ENCODE measurements around the gene HPS1.

Gene HPS1

DNA sequence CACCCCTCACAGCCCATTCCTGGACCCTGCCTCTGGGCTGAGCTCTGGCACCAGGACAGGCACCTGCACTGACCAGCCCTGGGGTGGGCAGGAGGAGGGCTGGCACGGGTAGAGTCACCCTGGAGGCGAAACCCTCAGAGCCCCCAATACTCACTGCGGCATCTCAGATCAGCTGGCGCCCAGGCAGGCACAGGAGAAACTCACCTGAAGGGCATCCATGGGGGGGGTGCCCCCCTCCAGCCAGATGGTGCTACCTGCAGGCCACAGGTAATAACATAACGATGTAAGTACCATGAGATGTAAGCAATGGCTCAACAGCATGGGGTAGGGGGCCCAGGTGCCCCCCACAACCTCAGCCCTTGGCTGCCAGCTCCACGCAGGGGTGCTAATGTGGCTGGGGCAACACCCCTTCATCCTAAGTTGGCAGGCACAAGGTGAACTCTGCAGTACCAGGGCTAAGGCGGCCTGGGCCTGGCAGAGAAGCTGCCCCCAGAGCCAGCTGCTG lies 19.7 kb downstream of the HPS1 start:
- peak overlapping the region; percentile 30 for H3K27ac Mint-ChIP-seq
- peaks cover 84% of the 10 kb centered on the region for H3K36me3 Mint-ChIP-seq
- peak in 1 of 2 donors; percentile 42 for DNase-seq (ENCODE audit: low spot score in 2 of 2)
- H3K9me3 Mint-ChIP-seq, result no peaks in the 10 kb centered on the region
- H3K4me1 Mint-ChIP-seq, result no peaks in the 10 kb centered on the region
- ATAC-seq, result no peak
- no peak overlapping the region for H3K4me3 Mint-ChIP-seq

DNA sequence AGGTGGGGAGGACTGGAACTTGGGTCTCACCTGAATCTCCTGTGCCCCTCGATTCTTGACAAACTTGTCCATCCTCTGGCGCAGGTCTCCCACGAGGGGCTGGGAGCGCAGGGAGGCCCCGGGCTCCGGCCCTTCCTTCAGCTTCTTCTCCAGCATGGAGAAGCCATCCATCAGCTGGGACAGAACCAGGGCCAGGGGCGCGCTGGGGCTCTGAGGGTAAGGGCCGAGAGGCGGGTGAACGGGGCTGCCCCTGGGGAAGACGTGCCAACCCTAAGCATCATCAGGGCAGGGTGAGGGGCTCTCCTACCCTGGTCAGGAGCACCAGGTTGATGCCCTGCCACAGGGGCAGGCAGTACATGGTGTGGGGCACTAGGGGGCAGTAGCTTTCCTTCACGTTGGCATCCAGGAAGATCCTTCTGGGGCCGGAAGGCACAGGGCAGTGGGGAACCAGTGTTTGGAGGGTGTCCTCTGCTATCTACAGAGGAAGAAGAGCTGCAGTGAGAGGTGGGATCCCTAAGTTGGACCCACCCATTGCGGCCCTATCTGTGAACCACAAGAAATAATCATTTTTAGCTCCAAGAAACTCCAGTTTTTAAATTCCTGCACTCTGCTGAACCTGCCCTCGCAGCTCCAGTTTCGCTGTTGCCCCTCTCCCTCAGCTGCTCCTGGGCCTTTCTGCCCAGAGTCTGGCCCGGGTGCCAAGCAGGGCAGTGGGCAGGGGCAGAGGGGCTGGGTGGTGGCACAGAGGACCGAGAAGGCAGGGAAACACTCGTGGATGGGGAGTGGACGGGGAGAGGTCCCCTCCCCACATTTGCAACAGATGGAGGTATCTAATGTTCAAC lies 21.0 kb downstream of the HPS1 start:
- Mint-ChIP-seq H3K4me3 (no peak overlapping the region), H3K27ac (no peak overlapping the region), H3K9me3 (no peaks in the 10 kb centered on the region), H3K4me1 (no peaks in the 10 kb centered on the region), H3K36me3 (peaks cover 80% of the 10 kb centered on the region)
- DNase-seq (ENCODE audit: low spot score in 2 of 2) (peak; percentile 25 to 72), ATAC-seq (peak; percentile 72)

DNA sequence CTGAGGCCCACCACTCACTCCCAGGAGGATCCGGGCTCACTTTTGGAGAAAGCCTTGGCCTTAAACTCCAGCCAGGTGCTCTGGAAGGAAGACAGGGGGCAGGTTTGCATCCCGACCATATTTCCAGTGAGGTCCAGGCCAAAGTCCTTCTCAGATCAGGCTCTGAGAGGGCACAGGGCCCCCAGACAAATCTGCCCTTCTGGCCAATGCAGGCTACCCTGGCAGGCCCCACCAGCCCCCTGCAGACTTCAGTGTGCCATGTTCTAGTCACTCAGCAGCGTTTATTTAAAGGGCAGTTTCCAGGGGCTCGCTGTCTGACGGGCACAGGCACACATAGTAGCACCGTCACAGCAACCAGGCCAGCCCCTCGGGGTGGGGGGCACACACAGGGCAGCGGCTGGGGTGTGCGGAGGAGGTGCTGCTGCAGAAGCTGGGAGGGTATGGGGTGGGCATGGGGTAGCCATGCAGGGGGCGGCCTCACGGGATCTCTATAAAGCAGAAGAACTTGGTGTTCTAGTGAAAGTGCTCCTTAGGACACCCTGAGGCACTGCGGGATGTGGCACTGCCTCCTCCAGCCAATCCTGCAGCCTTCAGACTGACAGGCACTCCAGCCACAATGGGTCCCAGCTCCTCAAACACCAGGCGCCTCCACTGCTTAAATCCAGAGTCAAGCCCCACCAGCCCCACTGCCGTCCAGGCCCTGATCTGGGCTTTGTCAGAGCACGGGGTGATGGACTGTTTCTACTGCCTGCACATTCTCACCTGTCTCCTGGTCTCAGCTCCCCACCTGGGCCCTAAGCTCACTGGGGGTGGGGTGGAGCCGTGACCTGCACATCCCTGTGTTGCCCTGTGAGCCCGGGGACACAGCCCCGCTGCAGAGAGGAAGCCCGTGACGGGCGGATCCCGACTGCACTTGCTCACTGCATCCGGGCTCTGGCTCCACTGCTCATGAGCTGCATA lies 22.2 kb downstream of the HPS1 start:
- no peak overlapping the region for H3K27ac Mint-ChIP-seq

DNA sequence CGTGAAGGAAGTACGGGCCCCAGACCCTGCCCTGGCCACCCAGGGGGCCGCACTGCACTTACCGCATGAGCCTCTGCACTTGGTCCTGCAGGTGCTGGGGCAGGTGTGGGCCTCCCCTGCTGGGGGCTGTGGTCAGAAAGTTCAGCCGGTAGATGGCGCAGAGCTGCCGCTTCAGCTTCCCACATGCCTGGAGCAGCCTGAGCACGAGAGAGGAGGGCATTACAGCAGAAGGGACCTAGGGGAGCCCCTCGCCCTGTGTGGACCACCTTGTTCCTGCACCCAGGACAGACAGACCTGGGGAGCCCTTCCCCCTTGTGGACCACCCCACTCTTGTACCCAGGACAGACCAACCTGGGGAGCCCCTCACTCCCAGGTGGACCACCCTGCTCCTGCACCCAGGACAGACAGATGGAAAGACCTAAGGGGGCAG lies 23.0 kb downstream of the HPS1 start:
- Mint-ChIP-seq H3K4me3 (no peak overlapping the region), H3K9me3 (no peaks in the 10 kb centered on the region), H3K4me1 (no peaks in the 10 kb centered on the region), H3K36me3 (peaks cover 71% of the 10 kb centered on the region), H3K27ac (no peak overlapping the region)
- ATAC-seq, result no peak
- DNase-seq (ENCODE audit: low spot score in 2 of 2), result no peak

More for the DNA sequence above, 22.2 kb downstream of the HPS1 start:
- no peaks in the 10 kb centered on the region for H3K4me1 Mint-ChIP-seq
- H3K9me3 Mint-ChIP-seq, result no peaks in the 10 kb centered on the region
- no peak for ATAC-seq
- H3K36me3 Mint-ChIP-seq, result peaks cover 72% of the 10 kb centered on the region
- DNase-seq (ENCODE audit: low spot score in 2 of 2), result no peak
- no peak overlapping the region for H3K4me3 Mint-ChIP-seq

DNA sequence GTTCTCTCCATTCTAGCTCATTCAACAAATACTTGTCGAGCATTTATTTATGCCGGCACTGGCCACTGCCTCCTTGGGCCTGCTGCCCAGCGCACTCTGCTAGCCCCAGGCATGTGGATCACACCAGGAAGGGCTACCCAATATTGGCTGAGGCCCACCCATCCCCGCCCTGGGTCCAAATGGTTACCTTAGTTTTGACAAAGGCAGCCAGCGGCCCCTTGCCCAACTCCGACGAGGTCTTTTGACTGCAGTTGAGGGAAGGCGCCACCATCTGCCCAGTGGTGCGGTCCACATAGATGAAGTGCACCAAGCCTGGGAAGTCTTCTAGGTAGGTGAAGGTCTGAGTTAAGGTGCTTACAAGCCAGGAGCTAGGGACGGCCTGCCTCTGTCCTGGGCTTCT lies 24.6 kb downstream of the HPS1 start:
- Mint-ChIP-seq H3K4me1 (no peaks in the 10 kb centered on the region), H3K27ac (peak overlapping the region; percentile 56), H3K4me3 (no peak overlapping the region), H3K36me3 (peaks cover 56% of the 10 kb centered on the region), H3K9me3 (no peaks in the 10 kb centered on the region)
- ATAC-seq (no peak), DNase-seq (ENCODE audit: low spot score in 2 of 2) (no peak)

DNA sequence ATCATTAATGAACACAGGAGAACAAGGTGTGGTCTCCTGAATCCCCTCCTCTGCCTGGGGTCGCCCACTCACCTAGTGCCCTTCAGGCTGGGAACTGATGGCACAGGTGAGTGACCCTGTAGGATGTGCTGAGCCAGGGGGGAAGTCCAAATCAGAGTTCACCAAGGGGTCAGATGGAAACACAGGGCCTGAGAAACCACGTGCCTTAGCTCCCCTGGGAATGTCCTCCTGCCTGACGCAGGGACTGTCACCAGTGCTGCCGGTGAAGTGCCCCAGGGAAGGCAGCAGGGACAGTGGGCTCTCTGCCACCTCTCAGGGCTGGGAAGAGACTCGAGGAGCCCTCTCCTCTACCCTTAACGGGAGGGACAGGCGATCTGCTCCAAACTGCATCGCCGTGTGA lies 25.9 kb downstream of the HPS1 start:
- Mint-ChIP-seq H3K36me3 (peaks cover 47% of the 10 kb centered on the region), H3K9me3 (no peaks in the 10 kb centered on the region), H3K27ac (no peak overlapping the region), H3K4me3 (no peak overlapping the region), H3K4me1 (no peaks in the 10 kb centered on the region)
- no peak for DNase-seq (ENCODE audit: low spot score in 2 of 2)
- no peak for ATAC-seq

DNA sequence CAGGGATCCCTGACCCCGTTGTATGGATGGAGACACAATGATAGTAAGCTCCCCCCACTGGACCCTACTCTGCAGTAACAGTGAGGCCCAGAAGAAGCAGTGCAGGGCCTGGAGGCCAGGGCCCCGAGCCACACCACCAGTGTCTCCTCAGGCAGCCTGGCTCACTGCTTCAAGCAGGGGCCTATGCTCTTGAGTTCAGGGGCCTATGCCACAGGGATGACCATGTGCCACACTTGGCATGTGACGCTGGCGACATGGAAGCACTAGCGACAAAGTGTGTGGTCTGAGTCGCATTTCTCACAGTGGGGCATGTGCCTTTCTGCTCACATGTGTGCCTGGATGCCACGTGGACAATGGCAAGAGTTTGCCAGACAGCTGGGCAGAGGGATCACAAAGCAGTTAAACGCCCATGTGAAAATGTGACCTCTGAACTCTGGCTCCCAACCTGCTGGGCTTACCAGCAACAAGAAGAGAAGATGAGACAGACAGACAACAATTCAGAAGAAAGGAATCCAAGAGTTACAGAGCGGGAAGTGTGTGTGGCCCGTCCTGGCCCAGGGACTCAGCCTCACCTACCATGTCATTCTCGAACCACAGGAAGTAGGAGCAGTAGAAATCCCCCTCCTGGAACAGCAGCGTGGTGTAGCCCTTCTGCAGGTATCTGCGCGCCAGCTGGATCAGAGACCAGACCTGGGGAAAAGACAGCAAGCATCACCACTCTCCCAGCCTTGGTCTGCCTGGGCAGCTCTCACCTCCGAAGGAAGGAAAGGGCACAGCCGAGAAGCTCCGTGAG lies 27.1 kb downstream of the HPS1 start:
- H3K36me3 Mint-ChIP-seq, result peaks cover 47% of the 10 kb centered on the region
- DNase-seq (ENCODE audit: low spot score in 2 of 2) (no peak), ATAC-seq (no peak)
- peak overlapping the region; percentile 61 for H3K27ac Mint-ChIP-seq
- no peak overlapping the region for H3K4me3 Mint-ChIP-seq
- H3K4me1 Mint-ChIP-seq, result peaks cover 11% of the 10 kb centered on the region
- no peaks in the 10 kb centered on the region for H3K9me3 Mint-ChIP-seq

DNA sequence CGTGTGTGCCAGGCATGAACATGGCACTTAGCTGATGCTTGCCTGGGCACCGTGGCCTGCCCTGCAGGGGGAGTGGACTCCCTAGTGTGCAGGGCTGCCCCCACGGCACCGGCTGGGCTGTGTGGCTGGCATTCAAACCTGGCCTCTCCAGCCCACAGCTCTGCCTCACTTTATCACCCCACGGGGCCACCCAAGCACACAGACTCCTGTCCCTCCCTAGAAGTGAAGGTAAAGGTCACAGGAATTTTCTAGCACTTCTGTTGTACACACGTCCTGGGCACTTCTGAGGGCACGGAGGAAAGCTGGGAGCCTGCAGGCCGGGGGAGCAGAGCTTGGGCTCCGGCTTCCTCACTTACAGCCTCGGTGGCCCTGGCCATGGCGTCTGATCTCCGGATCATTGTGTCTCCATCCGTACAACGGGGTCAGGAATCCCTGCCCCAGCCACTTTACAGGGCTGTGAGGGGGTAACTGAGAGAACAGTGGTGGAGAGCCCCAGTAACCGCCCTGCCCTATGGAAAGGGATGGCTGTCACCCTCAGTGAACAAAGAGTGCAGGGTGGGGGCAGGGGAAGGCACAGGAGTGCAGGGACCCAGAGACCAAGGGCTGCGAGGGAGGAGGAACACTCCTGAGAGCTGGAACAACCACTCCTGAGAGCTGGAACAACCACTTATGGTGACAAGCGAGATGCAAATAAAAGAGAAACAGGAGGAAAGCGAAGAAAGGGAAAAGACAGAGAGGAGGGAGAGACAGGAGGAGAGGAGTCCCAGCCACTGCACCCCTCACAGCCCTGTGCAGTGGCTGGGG lies 27.9 kb downstream of the HPS1 start:
- peaks cover 41% of the 10 kb centered on the region for H3K36me3 Mint-ChIP-seq
- ATAC-seq, result no peak

DNA sequence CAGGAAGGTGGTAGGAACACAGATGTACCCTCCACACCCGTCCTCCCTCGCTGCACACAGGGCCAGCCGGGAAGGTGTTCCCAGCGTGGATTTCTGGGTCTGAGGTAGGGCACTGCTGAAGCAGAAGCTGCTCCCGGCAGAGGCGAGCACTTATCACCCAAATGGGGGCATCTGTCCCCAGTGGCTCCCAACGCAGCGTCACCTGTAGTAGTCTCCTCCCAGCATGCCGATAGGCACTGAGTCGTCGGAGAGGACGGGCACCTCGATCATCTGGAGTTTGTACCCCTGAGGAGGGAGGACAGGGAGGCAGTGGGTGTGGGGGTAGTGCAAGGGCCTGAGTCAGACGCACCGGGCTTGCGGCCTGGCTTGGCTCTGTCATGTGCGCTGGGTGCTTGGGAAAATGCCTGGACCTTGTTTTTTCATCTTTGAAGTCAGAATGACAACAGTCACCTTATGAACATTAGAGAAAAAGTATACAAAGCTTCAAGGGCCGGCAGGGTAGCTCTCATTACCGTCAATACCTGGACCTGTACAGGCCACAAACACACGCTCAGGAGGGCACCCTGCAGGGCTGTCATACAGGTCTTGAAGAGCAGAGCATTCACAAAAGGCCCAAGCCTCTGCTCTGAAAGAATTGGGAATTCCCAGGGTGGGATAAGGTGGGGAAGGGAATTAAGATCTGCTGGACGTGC lies 28.6 kb downstream of the HPS1 start:
- peaks cover 34% of the 10 kb centered on the region for H3K36me3 Mint-ChIP-seq
- DNase-seq (ENCODE audit: low spot score in 2 of 2) (no peak), ATAC-seq (no peak)
- peaks cover 18% of the 10 kb centered on the region for H3K4me1 Mint-ChIP-seq
- no peaks in the 10 kb centered on the region for H3K9me3 Mint-ChIP-seq
- no peak overlapping the region for H3K4me3 Mint-ChIP-seq
- peak overlapping the region; percentile 56 for H3K27ac Mint-ChIP-seq

More for the DNA sequence above, 27.9 kb downstream of the HPS1 start:
- DNase-seq (ENCODE audit: low spot score in 2 of 2), result no peak
- Mint-ChIP-seq H3K9me3 (no peaks in the 10 kb centered on the region), H3K27ac (peak overlapping the region; percentile 56), H3K4me3 (no peak overlapping the region), H3K4me1 (peaks cover 18% of the 10 kb centered on the region)

DNA sequence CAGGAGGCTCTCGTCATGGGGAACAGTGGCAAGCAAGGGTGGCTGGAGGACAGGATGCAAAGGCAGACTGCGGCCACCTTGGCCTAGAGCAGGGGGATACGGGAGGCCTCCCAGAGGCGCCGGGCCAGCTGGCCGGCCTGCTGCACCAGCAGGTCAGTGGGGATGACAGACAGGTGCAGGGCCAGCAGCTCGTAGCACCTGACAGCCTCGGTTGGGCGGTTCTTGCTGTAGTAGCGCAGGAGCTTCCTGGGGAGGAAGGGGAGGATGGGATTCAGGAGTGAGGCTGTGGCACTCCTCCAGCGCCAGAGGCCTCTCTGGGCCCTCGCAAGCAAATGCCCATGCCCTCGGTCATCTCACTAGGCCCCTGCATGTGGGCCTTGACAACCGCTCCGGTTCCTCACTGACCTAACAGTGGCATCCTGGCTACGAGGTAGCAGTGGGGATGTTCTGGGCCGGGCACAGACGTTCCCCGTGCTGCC lies 29.2 kb downstream of the HPS1 start:
- peak overlapping the region; percentile 84 for H3K27ac Mint-ChIP-seq
- H3K9me3 Mint-ChIP-seq, result no peaks in the 10 kb centered on the region
- peaks cover 18% of the 10 kb centered on the region for H3K4me1 Mint-ChIP-seq
- DNase-seq (ENCODE audit: low spot score in 2 of 2) (no peak), ATAC-seq (no peak)
- peaks cover 28% of the 10 kb centered on the region for H3K36me3 Mint-ChIP-seq
- H3K4me3 Mint-ChIP-seq, result no peak overlapping the region

DNA sequence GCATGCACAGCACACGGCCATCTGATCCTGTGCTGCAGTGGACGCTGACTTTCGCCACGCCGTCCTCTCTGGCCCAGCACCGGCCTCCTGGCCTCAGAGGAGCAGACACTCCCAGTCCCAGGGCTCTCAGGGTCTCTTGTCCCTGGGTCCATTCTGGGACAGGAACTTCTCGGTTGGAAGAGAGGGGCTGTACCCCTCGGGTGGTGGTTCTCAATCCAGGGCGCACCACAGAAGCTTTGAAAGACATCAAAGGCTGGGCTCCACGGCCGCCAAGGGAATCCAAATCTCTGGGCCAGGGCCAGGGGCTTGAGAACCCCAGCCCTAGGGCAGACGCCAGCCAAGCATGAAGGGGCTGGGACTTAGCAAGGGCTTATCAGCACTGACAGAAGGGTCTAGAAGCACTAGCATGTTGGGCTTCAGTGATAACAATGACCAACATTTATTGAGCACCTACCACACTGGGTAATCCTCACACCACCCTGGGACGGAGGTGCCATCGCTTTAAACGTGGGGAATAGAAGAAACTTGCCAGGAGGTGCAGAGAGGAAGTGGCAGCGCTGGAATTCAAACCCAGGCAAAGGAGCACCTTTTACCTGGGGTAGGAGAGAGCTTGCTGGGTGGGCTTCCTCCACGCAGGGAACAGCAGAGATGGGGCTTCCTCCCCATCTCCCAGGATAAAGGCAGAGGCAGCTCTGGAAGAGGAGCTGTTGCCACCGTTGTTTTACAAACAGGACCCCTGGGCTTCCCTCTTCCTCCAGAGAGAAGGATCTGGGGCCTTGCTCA lies 29.9 kb downstream of the HPS1 start:
- DNase-seq (ENCODE audit: low spot score in 2 of 2) (no peak), ATAC-seq (no peak)
- Mint-ChIP-seq H3K4me3 (no peak overlapping the region), H3K4me1 (peaks cover 18% of the 10 kb centered on the region), H3K9me3 (no peaks in the 10 kb centered on the region), H3K27ac (peak overlapping the region; percentile 84), H3K36me3 (peaks cover 25% of the 10 kb centered on the region)

DNA sequence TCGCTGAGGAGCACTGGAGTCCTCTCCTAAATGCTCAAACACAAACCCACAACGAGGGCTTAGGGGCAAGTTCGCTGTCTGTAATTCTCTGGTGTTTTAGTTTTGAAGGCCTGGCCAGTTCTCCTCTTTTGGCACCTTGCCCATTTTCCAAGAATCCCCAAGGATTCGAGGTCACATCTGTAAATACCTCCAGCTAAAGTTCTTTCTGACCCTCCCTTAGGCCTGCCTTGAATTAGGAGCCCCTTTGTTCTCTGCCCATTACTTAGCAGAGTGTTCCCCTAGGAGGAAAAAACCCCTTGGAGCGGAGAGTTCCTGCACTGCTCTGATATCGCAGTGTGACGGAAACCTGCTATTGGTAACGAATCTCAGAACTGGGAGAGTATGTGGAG lies 31.0 kb downstream of the HPS1 start:
- DNase-seq (ENCODE audit: low spot score in 2 of 2), result no peak
- Mint-ChIP-seq H3K4me1 (peaks cover 18% of the 10 kb centered on the region), H3K36me3 (peaks cover 17% of the 10 kb centered on the region), H3K27ac (peak overlapping the region; percentile 98), H3K9me3 (no peaks in the 10 kb centered on the region), H3K4me3 (no peak overlapping the region)
- ATAC-seq, result no peak
